Stimulated activated CD4-positive, alpha-beta T cell treated with anti-CD3 and anti-CD28 coated beads, Interleukin-15, amount 100 ng/mL, for 48 hours (primary cell): ENCODE results near the gene S100A2.
A peak's percentile ranks its signal among the peaks of the same experiment; 100 is the strongest.

Source experiments
- DNase-seq, 2 donors: peaks; one replicate each; pipeline ENCODE4 v3.0.0-alpha.2; 2020; ENCODE audit warnings: low read depth in 2 of 2

S100A2 gene

DNA sequence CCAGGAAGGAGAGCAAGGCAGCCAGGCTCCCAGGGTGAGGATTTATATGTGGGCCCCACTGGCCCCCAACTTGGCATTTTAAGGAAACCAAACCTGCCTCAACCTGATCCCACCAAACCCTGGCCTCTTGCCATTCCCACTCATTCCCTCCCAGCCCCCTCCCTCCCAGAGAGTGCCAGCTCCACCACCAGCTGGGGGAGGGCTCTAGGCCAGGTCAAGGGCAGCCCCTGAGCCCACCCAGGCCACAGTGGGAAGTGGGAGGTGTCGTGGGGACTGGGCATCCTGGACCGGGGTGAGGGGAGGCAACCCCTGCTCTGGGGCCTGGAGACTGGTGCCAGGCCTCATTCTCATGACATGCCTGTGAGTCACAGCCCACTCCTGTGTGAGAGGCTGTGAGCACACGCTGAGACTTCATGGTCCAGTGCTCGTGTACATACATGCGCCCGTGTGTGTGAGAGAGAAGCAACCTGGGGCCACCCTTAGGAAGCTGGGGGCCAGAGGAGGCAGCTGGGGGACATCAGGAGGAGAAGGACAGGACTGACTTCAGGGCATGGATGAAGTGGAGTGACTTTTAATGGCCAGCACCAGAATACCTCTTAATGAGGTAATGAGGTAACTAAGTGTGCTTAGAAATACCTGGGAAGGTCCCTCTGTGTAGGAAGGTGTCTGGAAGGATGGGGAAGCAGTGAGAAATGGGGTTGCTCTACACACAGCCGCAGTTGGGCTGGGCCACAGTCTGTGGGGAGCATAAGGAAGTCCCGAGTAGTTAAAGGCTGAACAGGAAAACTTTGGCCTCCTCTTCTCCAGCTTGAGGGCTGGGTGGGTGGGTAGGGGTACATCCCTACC is at the start of gene S100A2:
S100A2 (minus strand) TSS at position 316 of the 846 bp plus-strand sequence. CDS start 1,967 bp downstream, outside the sequence.
- DNase-seq = peak; percentile 60 to 67

- DNase-seq = no peak
Measured at GRCh38 chr1:153615406-153615805, 49.8 kb upstream of the S100A2 start.

- no peak for DNase-seq
Measured at GRCh38 chr1:153614906-153615305, 49.3 kb upstream of the S100A2 start.

DNA sequence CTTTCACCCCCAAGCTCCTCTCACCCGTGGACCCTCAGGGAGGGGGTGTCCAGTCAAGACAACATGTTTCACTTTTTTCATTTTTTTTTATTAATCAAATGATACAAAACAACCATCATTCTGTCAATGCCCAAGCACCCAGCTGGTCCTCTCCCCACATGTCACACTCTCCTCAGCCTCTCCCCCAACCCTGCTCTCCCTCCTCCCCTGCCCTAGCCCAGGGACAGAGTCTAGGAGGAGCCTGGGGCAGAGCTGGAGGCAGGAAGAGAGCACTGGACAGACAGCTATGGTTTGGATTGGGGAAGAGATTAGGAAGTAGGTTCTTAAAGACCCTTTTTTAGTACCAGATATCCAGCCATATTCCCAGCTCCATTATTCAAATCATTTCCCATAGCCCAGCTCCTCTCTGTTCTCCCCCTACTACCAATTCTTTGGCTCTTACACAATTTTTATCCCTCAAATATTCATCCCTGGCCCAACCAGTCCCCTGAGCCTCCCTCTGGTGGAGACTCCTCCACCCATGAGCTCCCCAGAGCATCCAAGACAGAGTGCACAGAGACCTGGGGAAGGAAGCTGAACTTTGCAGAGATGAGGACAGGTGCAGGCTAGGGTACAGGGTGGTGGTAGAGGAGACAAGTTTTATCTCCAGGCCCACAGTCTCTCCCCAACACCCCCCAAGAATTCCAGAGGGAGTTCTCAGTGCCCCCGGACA is 48.7 kb upstream of the S100A2 start:
- no peak for DNase-seq

DNA sequence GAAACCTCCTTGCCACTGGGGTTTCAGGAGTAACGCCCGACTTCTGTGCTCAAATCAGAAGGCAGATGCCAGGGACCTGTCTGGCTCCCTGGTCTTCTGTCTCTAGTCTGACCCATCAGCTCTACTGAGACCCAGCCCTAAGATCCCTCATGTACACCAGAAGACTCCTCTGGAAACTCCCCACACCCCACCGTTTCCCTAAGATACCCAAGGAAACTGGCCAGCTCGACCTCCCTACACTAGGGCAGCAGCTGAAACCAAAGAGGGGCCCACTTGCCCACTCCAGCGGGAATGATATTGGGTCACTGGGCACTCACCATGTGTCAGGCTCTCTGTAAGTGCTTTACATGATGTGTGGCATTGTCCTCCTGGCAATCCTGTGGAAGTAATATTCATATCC is 47.8 kb upstream of the S100A2 start:
- DNase-seq = no peak

DNA sequence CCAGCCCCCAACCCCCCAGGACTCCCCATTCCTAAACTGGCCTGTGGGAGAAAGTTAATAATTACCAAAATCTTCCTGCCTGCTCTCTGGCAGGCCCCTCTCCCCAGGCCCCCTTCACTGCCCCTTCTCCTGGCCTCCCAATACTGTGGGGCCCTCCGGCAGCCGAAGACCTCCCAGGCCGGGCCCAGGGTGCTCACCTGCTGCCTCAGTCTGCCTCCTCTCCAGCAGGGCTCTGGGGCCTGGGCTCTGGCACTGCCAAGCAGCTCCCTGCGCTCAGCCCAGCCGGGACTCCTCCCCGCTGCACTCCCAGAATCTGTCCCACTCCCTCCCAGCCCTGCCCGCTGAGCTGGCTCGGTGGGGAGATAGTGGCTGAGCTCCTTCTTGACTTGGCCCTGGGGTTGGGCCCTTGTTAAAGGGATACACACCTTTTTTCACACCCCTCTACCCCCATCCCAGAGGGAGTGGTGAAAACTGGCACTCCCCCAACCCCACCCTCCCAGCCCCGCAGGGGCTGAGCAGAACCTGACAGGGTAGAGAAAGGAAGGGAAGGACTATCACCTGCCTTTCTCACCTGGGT is 47.2 kb upstream of the S100A2 start, which contains the start of gene S100A16:
S100A16 (minus strand) TSS at position 383 of the 577 bp plus-strand sequence. CDS start 4,986 bp downstream, outside the sequence.
- no peak for DNase-seq

DNA sequence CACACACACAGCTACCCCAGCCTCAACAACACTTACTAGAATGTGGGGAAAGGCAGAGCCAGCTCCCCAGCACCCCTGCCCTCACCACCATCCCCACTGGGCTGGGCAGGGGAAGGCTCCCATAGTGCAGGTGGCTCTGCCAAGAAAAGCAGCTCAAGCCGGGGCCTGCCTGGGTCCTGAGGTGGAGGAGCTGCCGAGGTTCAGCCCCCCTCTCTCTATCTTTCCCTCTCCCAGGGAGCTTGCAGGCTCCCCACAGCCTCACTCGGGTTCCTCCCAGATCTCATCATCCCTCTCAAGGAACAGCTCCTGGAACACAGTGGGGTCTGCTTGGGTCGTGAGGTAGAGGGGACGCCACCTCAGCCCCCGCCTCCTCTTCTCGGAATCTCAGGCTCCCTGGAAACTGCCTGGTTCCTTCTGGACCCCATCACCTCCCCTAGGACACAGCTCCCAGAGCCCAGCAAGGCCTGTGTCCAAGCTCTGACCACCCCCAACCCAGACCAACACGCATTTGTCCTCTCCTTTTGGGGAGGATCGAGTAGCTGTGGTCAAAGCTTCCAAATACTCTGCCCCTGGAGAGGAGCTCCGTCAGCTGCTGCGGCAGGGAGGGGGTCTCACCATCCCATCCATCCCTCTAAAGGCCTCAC is 46.6 kb upstream of the S100A2 start:
- DNase-seq = no peak

- DNase-seq = no peak
Measured at GRCh38 chr1:153611356-153611755, 45.7 kb upstream of the S100A2 start.

GRCh38 chr1:153610811-153611301 is 45.2 kb upstream of the S100A2 start:
- no peak for DNase-seq

GRCh38 chr1:153610334-153610733 is 44.7 kb upstream of the S100A2 start:
- no peak for DNase-seq

DNA sequence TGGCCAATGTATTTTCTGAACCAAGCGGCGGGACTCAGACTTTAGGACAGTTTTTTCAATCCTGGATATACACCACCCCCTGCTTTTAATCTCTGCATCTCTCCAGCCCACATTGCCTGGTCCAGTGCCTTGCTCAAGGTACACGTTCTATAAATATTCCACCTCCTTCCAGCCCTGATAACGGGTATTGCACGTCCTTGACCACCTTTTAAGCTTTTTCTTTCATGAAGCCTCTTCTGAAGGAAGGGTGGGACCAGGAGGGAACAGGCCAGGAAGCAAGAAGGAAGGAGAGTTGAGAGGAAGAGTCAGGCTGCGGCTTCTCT is 43.9 kb upstream of the S100A2 start:
- no peak for DNase-seq

- no peak for DNase-seq
Measured at GRCh38 chr1:153608742-153609584, 43.3 kb upstream of the S100A2 start.

GRCh38 chr1:153608089-153608682 is 42.5 kb upstream of the S100A2 start:
- no peak for DNase-seq

- no peak for DNase-seq
Measured at GRCh38 chr1:153607381-153607780, 41.7 kb upstream of the S100A2 start.

DNA sequence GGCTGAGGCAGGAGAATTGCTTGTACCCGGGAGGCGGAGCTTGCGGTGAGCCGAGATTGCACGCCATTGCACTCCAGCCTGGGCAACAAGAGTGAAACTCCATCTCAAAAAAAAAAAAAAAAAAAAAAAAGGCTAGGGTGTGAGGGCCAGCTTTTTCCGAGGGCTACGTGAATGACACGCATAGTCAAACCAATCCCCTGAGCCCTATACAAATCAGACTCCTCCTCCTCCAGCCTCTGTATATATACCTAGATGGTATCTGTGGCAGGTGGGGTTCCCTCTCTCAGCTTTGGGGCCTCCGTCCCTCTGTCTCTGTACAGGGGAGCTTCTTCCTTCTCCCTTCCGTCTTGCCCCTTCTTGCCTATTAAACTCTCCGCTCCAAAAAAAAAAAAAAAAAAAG is 40.5 kb upstream of the S100A2 start:
- DNase-seq = no peak

- DNase-seq = no peak
Measured at GRCh38 chr1:153602749-153603148, 37.1 kb upstream of the S100A2 start.

DNA sequence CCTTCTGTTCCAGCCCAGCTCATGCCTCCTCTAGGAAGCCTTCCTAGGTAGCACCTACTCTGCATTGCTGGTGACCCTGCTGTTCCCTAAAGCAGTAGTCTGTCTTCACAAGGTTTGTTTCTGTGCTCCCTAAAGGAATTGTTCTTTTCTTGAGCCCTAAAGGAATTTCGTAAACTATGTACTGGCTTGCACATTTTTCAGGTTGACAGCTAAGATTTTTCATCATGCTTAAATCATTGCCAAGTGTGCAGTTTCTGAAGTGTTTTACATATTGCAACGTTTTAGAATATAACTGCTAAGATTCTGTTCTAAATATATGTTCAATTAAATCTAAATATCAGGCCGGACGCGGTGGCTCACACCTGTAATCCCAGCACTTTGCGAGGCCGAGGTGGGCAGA is 34.2 kb upstream of the S100A2 start:
- no peak for DNase-seq

- no peak for DNase-seq
Measured at GRCh38 chr1:153598309-153599172, 32.9 kb upstream of the S100A2 start.

DNA sequence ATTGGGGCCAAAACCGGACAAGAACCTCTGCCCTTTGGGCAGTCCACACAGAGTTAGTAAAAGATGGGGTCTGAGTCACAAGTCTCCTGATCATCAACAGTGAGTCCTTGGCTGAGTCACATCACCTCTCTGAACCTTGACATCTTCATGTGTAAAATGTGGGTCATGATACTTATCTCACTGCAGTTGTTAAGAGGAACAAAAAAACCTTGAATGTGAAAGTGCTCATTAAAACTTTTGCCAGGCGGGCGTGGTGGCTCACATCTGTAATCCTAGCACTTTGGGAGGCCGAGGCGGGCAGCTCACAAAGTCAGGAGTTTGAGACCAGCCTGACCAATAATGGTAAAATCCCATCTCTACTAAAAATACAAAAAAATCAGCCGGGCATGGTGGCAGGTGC is 31.6 kb upstream of the S100A2 start:
- DNase-seq = no peak

- DNase-seq = no peak
Measured at GRCh38 chr1:153592748-153593147, 27.1 kb upstream of the S100A2 start.
